ENCODE results near the gene CCL21.
"Not testable (repeated sequence)": the region's sequence is repeated elsewhere in the genome, so short reads cannot be mapped to it uniquely, and the experiment has no call there.

The CCL21 gene, protein sequence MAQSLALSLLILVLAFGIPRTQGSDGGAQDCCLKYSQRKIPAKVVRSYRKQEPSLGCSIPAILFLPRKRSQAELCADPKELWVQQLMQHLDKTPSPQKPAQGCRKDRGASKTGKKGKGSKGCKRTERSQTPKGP
- 0 reads per million in 4 donors for total RNA-seq

DNA sequence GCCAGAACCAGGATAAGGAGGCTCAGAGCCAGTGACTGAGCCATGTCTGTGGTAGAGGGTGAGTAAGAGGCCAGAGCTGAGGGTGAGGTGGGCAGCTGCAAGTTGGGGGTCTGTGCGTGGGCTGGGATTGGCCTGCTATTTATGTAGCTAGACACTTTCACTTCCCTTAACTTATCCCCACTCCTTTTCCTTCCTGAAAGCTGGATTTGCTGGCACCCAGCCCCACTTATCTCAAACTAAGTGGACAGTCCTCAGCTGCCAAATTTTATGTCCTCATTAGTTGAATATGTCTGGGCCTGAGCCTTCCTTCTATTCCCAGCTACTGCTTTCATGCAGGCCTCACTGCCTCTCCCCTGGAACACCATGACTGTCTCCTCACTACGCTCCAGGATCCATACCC is at the start of gene CCL21:
CCL21 (minus strand) TSS at position 114 of the 400 bp plus-strand sequence; CDS start at position 44, 70 bp downstream.
- DNase-seq = no peak

DNA sequence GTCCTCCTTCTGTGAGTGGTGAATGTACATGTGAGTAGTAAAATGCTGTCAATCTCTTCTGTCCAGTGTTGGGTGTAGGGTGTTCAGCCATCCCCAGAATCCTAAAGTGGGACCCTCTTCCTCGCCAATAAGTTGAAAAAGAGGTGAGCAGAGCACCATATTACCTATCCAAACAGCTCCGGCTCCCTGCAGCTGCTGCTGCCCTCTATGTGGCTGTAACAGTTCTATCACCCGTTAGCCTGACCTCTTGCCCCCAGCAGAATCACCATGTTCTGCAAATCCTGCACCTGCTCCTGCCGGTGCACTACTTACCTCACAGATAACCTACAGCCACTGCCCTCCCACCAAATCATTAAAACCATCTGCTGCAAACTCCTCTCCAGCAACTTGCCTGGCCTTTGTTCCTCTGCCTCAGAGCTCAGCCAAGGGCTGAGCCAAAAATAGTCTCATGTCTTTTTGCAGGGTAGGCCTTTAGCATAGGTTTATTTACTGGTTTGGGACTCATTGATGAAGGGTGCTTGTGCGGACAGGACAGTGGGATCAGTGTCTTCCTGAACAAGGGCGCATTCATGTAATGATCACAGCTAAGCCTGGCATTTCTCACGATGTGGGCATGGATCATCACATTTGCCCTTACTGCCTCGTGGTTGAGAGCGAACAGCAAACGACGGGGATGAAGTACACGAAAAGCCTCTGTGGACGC is 49.6 kb upstream of the CCL21 start:
- no peak for DNase-seq

DNA sequence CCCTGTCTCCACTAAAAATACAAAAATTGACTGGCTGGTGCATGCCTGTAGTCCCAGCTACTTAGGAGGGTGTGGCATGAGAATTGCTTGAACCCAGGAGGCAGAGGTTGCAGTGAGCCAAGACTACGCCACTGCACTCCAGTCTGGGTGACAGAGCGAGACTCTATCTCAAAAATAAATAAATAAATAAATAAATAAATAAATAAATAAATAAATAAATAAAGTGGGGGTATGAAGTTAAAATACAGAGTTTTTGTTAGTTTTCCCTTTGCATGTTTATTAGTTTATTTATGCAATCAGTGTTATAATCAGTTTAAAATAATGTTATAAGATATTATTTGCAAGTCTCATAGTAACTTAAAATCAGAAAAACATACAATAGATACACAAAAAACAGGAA is 40.4 kb upstream of the CCL21 start:
- DNase-seq = not testable (repeated sequence)

DNA sequence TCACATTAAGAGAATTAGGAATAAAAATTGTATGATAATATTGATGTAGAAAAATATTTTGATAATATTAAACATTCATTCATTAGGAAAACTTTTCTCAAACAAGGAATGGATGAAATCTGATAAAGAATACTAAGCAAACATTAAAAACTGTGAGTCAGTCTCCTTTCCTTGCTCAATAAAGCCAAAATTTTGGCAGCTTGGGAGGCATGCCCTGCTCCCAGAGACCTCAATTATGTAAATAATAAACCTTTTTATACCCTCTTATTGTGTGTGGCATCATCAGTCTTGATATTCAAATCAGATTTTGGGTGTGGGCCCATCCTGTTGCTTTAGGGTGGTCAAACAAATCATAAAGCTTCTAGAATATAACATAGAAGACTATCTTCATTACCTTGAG is 36.6 kb upstream of the CCL21 start:
- no peak for DNase-seq

DNA sequence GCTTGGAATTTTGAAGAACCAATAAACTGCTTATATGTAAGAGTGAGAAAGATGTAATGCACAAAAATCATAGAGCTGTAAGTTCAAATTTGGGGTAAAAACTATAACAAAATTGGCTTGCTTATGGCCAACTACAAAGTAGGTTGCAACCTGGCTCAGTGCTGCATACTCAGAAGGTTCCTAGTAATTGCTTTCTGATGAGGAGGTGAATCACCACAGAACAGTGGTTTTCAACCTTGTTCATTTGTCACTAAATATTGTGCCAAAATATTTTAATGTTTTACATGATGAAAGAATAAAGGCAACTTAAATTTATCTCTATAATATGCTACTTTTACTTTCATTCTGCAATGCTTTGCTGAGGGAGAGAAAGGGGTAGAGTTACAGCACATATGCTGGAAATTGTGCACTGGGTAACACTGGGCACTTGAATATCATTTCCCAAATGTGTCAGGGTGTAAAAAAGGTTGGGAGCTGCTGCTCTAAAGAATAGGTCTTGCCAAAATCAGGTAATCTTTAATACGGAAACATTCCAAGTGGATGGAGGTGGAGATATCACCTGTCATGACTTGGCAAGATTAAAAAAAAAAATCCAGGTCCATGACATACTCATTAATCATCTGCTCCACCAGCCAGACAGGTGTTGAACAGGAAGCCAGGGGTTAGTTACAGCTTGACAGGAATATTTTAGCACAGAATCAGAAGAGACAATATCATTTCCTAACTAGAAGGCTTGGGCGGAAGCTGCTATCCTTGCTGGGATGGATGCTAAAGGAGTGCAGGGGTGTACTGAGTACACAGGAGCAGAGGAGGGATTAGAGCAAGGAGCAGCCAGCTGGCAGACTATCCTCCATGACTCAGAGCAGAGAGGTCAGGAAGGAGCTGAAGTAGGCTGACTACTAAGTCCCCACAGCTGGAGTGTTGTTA is 34.6 kb upstream of the CCL21 start:
- DNase-seq = no peak

DNA sequence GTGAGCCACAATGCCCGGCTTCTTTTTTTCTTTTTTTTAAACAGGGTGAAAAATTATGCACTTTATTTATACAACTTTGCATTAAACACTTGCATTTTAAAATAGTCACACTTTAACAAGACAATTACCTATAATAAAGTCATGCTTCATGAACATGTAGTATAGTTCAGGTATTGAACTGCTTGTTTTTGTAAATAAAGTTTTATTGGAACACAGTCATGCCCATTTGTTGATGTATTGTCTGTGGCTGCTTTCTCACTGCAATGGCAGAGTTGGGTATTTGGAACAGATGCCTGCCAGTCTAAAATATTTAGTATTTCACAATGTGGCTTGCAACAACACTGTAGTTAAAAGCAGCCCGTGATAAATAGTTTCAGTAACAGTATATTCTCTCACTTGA is 32.8 kb upstream of the CCL21 start:
- DNase-seq = no peak

DNA sequence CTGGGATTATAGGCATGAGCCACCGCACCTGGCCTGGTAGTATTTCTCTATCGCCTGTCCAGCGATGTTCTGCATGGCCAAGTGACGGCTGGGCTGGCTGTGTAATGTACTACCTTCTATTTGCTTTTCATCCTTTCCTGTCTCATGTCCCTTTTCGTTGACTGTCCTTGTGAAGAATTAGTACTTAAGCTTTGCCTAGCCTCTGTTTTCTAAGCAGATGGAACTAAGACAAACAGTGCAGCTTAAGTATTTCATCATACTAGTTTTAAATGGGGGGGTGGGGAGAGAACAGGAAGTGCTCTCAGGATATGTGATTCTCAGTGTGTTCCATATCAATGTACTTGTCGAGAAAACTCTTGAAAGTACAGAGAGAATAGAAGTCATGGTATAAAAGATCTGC is 31.7 kb upstream of the CCL21 start:
- peak in 1 of 5 donors; percentile 20 for DNase-seq

DNA sequence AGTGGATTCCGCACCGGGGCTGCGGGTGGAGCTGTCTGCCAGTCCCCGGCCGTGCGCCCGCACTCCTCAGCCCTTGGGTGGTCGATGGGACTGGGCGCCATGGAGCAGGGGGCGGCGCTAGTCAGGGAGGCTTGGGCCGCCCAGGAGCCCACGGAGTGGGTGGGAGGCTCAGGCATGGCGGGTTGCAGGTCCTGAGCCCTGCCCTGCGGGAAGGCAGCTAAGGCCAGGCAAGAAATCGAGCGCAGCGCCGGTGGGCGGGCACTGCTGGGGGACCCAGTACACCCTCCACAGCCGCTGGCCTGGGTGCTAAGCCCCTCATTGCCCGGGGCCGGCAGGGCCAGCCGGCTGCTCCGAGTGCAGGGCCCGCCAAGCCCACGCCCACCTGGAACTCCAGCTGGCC is 30.2 kb upstream of the CCL21 start:
- not testable (repeated sequence) for DNase-seq

DNA sequence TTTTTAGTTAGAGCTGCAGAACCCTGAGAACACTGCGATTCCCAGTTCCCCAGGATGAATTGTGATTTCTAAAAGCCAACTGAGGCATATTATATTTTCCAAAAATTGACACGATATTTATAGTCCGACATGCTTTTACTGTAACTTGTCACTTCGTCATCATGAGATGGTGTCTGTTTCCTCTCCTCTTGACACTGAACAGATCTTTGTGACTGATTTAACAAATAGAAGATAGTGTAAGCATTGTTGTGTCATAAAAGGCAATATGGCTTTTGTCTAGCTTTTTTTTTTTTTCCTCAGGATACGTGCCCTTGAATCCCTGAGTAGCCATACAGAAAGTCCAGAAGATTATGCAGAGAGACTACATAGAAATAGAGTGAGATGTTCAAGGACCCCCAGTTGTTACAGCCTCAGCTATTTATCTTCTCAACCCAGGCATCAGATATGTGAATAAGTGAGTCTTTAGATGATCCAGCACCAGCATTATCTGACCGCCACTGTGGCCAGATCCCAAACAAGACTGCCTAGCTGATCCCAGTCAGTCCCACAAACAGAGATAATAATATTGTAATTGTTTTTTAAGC is 27.8 kb upstream of the CCL21 start:
- no peak for DNase-seq

DNA sequence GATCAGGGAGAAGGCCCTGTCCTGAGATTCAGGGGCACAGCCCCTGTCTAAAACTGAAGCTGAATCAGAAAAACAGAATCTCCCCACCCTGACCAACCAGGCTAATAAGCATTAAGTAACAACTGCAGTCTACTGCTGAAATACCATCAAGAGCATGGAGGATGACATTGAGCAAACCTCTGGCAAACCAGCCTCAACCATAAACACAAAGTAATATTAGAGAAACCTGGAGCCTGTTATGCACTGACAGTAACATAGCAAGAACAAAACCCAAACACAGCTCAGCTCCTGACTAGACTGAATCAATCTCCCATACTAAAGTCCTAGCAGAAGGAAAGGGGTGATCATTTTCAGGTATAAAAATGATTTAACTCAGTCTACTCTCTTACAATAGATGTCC is 24.8 kb upstream of the CCL21 start:
- no peak for DNase-seq

DNA sequence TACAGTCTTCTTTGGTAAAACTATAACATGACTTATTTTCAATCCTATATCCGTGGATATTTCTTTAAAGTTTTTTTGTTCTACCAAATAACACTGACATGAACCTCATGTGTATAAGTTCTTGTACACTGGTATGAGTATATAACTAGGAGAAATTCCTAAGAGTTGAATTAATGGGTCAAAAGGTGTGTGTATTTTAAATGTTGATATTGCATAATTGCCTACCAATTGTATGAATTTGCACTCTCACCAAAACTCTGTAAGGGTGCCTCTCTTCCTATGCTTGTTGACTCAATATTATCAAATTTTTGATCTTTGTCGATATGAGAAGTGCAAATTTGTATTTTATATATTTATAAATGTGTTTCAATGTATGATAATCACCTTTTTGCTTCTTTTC is 22.9 kb upstream of the CCL21 start:
- no peak for DNase-seq

DNA sequence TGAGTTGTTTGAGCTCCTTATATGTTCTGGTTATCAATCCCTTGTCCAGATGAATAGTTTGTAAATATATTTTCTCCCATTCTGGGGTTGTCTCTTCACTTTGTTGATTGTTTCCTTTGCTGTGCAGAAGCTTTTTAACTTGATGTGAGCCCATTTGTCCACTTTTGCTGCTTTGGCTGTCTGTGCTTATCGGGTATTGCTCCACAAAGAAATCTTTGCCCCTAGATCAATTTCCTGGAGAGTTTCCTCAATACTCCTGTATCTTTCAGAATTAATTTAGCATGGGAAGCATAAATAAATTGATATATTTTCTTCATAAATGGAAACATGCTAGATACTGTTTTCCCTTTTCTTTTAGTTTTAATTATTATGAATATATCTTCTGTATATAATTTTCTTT is 22.5 kb upstream of the CCL21 start:
- DNase-seq = no peak

DNA sequence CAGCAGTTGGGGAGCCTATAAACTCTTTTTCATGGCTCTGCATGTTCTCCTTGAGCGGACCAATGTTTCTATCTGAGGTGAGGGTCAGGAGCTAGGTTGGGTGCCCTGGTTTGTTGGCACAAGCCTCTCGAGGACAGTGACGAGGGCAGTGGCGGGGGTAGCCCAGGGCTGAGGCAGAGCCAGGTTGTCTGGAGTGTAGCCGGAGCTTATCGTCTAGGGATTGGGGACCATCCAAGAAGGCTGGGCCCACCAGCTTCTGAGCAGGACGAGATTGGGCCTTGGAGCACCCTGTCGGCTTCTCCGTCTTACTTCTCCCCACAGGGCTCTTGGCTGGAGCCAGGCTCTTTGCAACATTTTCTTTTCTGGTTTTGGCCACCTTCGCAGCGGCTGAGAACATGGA is 13.2 kb upstream of the CCL21 start:
- no peak for DNase-seq

DNA sequence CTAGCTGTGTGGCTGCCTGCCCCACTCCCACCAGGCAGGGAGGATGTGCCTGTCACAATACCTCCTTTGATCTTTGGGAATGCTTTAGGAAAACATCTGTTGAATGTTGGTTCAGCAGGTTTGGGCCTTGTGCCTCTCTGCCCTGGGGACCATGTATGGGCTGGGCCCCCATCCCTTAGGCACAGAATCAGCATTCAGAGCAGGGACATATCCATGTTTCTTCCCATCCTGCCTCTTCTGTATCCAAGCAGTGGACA is 9.8 kb upstream of the CCL21 start:
- DNase-seq = not testable (repeated sequence)

DNA sequence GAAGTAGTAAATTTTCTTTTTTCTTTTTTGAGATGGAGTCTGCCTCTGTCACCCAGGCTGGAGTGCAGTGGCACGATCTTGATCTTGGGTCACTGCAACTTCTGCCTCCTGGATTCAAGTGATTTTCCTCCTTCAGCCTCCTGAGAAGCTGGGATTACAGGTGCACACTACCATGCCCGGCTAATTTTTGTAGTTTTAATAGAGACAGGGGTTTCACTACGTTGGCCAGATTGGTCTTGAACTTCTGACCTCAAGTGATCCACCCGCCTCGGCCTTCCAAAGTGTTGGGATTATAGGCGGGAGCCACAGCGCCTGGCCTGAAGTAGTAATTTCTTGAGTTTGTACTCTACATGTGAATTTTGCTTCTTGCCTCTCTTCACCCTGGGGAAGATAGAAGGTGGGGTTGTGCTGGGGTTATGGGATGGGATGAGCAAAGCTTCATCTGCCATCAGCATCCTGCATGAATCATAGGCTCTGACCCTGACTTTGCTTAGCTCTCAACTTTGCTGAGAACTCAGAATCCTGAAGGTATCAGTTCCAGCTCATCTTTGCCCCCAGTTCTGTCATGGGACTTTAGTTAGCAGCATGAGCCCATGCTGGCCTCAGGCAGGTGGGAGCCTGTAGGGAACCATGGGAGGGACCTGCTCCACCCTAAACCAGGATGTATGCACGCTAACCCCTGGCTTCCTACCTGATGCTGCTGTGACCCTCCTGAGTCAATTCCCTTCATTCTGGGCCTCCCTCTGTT is 9.3 kb upstream of the CCL21 start:
- DNase-seq = no peak

DNA sequence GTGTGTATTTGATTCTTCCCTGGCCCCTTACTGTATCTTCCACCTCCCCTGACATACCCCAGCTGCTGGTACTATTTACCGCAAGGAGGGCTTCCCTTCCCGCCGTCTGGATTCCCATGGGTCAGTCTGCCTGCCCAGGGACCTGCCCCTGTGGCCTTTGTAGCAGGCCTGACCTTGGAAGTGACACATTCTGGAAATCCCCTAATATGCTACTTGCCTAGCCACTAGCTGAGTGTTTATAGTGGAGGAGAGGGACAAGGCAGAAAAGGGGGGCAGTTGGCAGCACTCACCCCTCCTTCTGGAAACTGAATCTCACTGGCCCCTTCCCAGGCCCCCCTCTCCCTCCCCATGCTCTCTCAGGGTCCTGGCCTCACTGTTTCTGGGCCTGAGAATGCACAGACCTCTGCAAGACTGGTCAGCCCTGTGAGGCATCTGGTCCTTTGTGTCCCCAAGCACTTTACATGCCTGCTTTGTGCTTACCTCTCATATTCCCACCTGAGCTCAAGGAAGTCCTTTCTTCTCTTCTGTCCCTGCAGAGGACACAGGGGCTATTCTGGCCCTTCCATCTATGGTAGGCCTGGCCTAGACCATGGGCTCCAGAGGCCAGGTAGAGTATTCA is 8.2 kb upstream of the CCL21 start:
- DNase-seq = no peak

DNA sequence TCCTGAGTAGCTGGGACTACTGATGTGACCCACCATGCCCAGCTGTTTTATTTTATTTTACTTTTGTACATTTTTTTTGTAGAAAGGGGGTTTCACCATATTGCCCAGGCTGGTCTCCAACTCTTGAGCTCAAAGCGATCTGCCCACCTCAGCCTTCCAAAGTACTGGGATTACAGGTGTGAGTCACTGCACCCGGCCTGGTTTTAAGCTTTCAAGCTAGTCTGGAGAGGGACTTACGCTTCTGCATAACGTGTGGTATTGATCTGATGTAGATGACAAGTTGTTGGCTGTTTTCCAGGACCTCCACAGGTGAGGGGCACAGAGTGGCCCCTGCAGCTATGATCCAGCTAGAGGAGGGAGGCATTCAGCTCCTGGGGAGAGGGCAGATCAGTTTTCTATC is 6.8 kb upstream of the CCL21 start:
- no peak for DNase-seq

DNA sequence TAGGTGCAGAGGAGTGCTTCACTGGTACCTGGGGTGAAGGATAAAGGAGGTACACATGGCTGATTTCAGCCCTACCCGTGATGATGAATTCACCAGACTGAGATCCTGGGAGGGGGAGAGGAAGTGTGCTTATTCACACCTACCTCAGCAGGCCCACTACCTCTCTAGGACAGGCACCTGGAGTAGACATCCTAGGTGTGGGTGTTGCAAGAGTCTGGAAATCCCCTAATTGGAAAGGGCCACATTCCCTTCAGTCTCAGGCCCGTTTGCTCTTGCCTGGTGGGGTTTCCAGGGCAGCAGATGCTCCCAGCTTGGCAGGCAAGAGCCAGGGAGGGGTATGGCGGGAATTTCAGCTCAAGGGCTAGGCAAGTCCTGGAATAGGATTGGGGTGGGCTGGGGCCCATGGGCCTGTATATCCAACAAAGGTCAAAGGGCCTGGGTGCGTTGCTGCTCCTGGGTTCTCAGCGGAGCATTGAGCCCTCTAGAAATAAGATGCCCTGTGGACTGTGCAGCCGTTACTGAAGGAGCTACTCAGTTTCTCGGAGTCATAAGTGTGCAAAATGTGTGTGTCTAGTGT is 5.8 kb upstream of the CCL21 start:
- DNase-seq = no peak

DNA sequence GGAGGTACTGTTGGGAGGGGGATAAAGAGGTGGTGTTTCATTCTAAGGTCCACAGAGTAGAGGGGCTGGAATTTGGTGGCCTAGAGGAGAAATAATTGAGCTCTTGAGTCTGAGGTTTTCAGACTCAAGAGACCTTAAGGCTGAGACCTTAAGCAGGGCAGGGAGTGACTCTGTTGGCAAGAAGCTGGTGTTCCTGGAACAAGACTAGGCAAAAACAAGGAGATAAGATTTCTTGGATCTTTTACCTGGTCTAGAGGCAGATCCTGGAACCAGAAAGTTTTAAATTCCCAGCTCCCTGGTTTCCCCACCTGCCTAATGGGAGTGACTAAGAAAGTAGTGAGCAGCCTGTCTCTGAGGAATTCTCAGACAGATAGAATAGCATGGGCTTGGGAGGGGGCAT is 4.1 kb upstream of the CCL21 start:
- no peak for DNase-seq

DNA sequence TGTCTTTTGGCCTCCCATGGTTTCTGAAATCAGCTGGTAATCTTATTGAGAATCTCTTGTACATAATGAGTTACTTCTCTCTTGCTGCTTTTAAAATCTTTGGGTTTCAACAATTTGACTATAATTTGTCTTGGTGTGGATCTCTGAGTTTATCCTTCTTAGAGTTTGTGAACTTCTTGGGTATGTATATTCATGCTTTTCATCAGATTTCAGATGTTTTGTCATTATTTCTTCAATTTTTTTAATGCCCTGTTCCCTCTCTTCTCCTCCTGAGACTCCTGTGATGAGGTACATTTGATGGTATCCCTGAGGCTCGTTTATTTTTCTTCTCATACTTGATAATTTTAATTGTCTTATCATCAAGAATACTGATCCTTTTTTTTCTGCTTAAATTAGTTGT is 2.2 kb upstream of the CCL21 start:
- no peak for DNase-seq

DNA sequence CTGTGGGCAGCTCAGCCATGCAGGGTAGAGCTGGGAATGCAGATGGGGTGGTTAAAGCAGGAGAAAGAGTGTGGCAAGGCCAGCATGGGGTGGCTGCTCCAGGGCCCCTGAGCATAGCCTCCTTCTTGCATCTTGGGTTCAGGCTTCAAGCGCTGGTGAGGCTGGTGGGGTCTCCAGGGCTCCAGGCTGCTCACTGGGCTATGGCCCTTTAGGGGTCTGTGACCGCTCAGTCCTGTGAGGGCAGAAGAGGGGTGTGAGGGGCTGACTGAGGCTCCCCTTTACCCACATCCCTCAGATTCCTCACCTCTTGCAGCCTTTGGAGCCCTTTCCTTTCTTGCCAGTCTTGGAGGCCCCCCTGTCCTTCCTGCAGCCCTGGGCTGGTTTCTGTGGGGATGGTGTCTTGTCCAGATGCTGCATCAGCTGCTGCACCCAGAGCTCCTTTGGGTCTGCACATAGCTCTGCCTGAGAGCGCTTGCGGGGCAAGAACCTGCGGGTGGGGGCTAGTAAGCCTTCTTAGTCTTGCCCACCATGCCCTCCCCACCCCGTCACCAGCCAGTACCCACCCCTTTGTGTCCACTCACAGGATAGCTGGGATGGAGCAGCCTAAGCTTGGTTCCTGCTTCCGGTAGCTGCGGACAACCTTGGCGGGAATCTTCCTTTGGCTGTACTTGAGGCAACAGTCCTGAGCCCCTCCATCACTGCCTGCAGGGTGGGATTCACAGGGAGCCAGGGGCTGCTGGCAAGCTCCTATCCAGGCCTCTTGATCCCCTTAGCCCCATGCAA is 549 bp downstream of the CCL21 start:
- no peak for DNase-seq
